ENCODE data around the gene ZNHIT2.

GRCh38 chr11:65127473-65128181 is 10.1 kb upstream of the ZNHIT2 start:
- no peak for TF ChIP-seq CTCF (conservative IDR thresholded peaks at IDR 0.05; ENCODE audit: low read length)
- no peak for TF ChIP-seq EZH2phosphoT487 (IDR thresholded peaks at IDR 0.05; ENCODE audit: borderline replicate concordance)
